CD4-positive, CD25-positive, alpha-beta regulatory T cell (primary cell): Measurements from ENCODE around the gene CITED2. TPM values are rescaled to one million over a fixed set of nuclear protein-coding genes. Genes with fewer than 3 reads are reported as not detected.

Experiments used
- ATAC-seq, 2 donors: fragments of 150-1000 bp; cut with Tn5 transposase; one replicate each; pipeline ENCODE4 v1.10.0; 2021; ENCODE audit warnings: low read depth in 2 of 2, moderate number of reproducible peaks in 2 of 2, moderate library complexity in 1 of 2
- DNase-seq, 3 donors: peaks; one replicate each; pipeline versions ENCODE4 v3.0.0 to v3.0.0-alpha.2; 2012 to 2022; ENCODE audit warnings: mixed read lengths in 1 of 3
- H3K27ac ChIP-seq: one replicate; pipeline ENCODE4 v1.7.0; 2013; ENCODE audit warnings: mild to moderate bottlenecking, low read length; ENCODE audit not compliant: insufficient read depth, poor library complexity, severe bottlenecking
- H3K27me3 ChIP-seq: one replicate; pipeline ENCODE4 v1.7.0; 2013; ENCODE audit warnings: low read length; ENCODE audit not compliant: control insufficient read depth, insufficient read depth
- H3K36me3 ChIP-seq: one replicate; pipeline ENCODE4 v1.7.0; 2013; ENCODE audit warnings: mild to moderate bottlenecking, low read length, moderate library complexity; ENCODE audit not compliant: control insufficient read depth, insufficient read depth
- H3K4me1 ChIP-seq: 2 replicates; pipeline ENCODE4 v1.7.0; 2013; ENCODE audit warnings: mild to moderate bottlenecking, low read length; ENCODE audit not compliant: insufficient read depth, control insufficient read depth, poor library complexity, severe bottlenecking
- H3K4me3 ChIP-seq: one replicate; pipeline ENCODE4 v1.7.0; 2013; ENCODE audit warnings: low read depth, mild to moderate bottlenecking, low read length, moderate library complexity
- H3K9me3 ChIP-seq, 2 experiments: 1 replicate in 1 of 2; 2 replicates in 1 of 2; pipeline ENCODE4 v1.7.0; 2013; ENCODE audit warnings: low read length in 2 of 2, mild to moderate bottlenecking in 1 of 2, moderate library complexity in 1 of 2; ENCODE audit not compliant: control insufficient read depth in 2 of 2
- H3K27ac Mint-ChIP-seq, 3 donors: one replicate each; pipeline ENCODE4 v1.8.0; 2020 to 2022; ENCODE audit warnings: mild to moderate bottlenecking in 3 of 3, mixed read lengths in 3 of 3, moderate library complexity in 2 of 3
- H3K27me3 Mint-ChIP-seq: one replicate; pipeline ENCODE4 v1.8.0; 2022; ENCODE audit warnings: mild to moderate bottlenecking, mixed read lengths
- H3K36me3 Mint-ChIP-seq: one replicate; pipeline ENCODE4 v1.8.0; 2020; ENCODE audit warnings: mixed read lengths
- H3K4me1 Mint-ChIP-seq, 4 donors: one replicate each; pipeline ENCODE4 v1.8.0; 2020 to 2022; ENCODE audit warnings: mixed read lengths in 4 of 4, mild to moderate bottlenecking in 1 of 4
- H3K4me3 Mint-ChIP-seq, 4 donors: one replicate each; pipeline ENCODE4 v1.8.0; 2020 to 2022; ENCODE audit warnings: mild to moderate bottlenecking in 4 of 4, mixed read lengths in 4 of 4, moderate library complexity in 3 of 4
- H3K9me3 Mint-ChIP-seq, 7 donors: one replicate each; pipeline ENCODE4 v1.8.0; 2020 to 2022; ENCODE audit warnings: mixed read lengths in 7 of 7, mild to moderate bottlenecking in 3 of 7, moderate library complexity in 2 of 7
- polyA plus RNA-seq, 4 donors: library from polyadenylated mRNA; unstranded; fragments of 300-500 nt; fragmentation: Illumina TruSeq; gene quantifications; one replicate each; pipeline ENCODE4 v1.2.3, GENCODE V29; 2021
- total RNA-seq: library from RNA; stranded (reverse); gene quantifications from one replicate; pipeline ENCODE4 v1.2.3, GENCODE V29; 2022

Gene CITED2
- total and polyA plus RNA-seq, 5 donors from 2014 or later, result 30.6 to 151 (median 39.6) TPM

GRCh38 chr6:139335447-139336210 lies 38.8 kb downstream of the CITED2 start:
- H3K9me3 Mint-ChIP-seq, result peaks cover 0 to 2% (median 0%) of the 10 kb centered on the region in 7 donors
- H3K27me3 Mint-ChIP-seq, result peaks cover 6% of the 10 kb centered on the region
- peaks cover 7% of the 10 kb centered on the region for H3K36me3 Mint-ChIP-seq
- ATAC-seq (no peak), DNase-seq (no peak)
- no peaks in the 10 kb centered on the region for H3K27me3 ChIP-seq
- no peaks in the 10 kb centered on the region for H3K9me3 ChIP-seq
- no peak overlapping the region for H3K4me3 ChIP-seq
- H3K4me3 Mint-ChIP-seq, result no peak overlapping the region
- peak overlapping the region in 1 of 3 donors; percentile 5 for H3K27ac Mint-ChIP-seq
- H3K4me1 ChIP-seq, result no peaks in the 10 kb centered on the region
- H3K4me1 Mint-ChIP-seq, result no peaks in the 10 kb centered on the region
- no peaks in the 10 kb centered on the region for H3K36me3 ChIP-seq
- no peak overlapping the region for H3K27ac ChIP-seq

DNA sequence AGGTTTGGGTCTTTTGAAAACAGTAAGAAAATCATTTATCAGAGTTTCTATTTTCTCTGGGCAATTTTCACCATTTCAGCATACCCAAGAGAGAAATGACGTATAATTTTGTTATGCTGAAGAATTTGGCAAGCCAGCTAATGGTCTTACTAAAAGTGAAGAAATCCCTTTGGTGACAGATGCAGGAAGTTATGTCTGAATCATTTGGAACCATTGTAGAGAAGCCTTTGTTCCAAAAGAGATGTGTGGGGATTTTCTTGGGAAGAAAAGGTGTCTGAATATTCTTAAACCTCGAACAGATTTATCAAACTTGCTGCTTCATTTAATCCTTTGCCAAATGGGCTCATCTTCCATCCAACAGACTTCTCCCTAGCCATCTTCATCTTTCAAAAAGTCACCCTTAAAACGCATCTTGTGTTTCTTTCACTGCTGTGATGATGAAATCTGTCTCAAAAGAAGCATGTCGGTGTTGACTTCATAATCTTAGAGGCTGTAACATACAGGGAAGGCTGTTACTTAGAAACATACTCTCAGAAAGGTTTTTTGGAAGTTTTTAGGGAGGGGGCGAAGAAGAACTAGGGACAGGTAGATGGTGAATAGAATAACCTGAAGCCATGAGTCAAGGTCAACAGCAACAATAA lies 39.5 kb downstream of the CITED2 start:
- ATAC-seq (no peak), DNase-seq (no peak)
- no peak overlapping the region for H3K4me3 ChIP-seq
- H3K4me3 Mint-ChIP-seq, result no peak overlapping the region
- H3K27ac ChIP-seq, result no peak overlapping the region
- no peaks in the 10 kb centered on the region for H3K9me3 ChIP-seq
- peaks cover 7% of the 10 kb centered on the region for H3K36me3 Mint-ChIP-seq
- H3K9me3 Mint-ChIP-seq, result no peaks in the 10 kb centered on the region
- no peaks in the 10 kb centered on the region for H3K4me1 ChIP-seq
- peaks cover 6% of the 10 kb centered on the region for H3K27me3 Mint-ChIP-seq
- H3K36me3 ChIP-seq, result no peaks in the 10 kb centered on the region
- H3K4me1 Mint-ChIP-seq, result peaks cover 0 to 4% (median 2%) of the 10 kb centered on the region in 4 donors
- no peaks in the 10 kb centered on the region for H3K27me3 ChIP-seq
- H3K27ac Mint-ChIP-seq, result no peak overlapping the region

- ATAC-seq, result no peak
- H3K27ac Mint-ChIP-seq, result no peak overlapping the region
Observed at GRCh38 chr6:139330826-139331500, 43.5 kb downstream of the CITED2 start.

GRCh38 chr6:139330306-139330705 lies 44.1 kb downstream of the CITED2 start:
- peaks cover 12% of the 10 kb centered on the region for H3K36me3 Mint-ChIP-seq
- Histone ChIP-seq H3K36me3 (no peaks in the 10 kb centered on the region), H3K9me3 (no peaks in the 10 kb centered on the region), H3K4me1 (peaks cover 2% of the 10 kb centered on the region), H3K4me3 (no peak overlapping the region), H3K27ac (no peak overlapping the region), H3K27me3 (no peaks in the 10 kb centered on the region)
- H3K9me3 Mint-ChIP-seq, result peaks cover 0 to 2% (median 0%) of the 10 kb centered on the region in 7 donors
- no peak overlapping the region for H3K4me3 Mint-ChIP-seq
- no peak overlapping the region for H3K27ac Mint-ChIP-seq
- peaks cover 5 to 20% (median 12%) of the 10 kb centered on the region in 4 donors for H3K4me1 Mint-ChIP-seq
- ATAC-seq (no peak), DNase-seq (no peak)
- H3K27me3 Mint-ChIP-seq, result peaks cover 6% of the 10 kb centered on the region

More at GRCh38 chr6:139330826-139331500, 43.5 kb downstream of the CITED2 start:
- Mint-ChIP-seq H3K4me3 (no peak overlapping the region), H3K36me3 (peaks cover 11% of the 10 kb centered on the region), H3K9me3 (peaks cover 0 to 2% (median 0%) of the 10 kb centered on the region in 7 donors), H3K27me3 (peaks cover 6% of the 10 kb centered on the region), H3K4me1 (peaks cover 2 to 13% (median 8%) of the 10 kb centered on the region in 4 donors)
- H3K4me3 ChIP-seq, result no peak overlapping the region
- H3K27ac ChIP-seq, result no peak overlapping the region
- no peaks in the 10 kb centered on the region for H3K4me1 ChIP-seq
- no peaks in the 10 kb centered on the region for H3K36me3 ChIP-seq
- no peak for DNase-seq
- no peaks in the 10 kb centered on the region for H3K9me3 ChIP-seq
- no peaks in the 10 kb centered on the region for H3K27me3 ChIP-seq

GRCh38 chr6:139329224-139329623 lies 45.2 kb downstream of the CITED2 start:
- Histone ChIP-seq H3K4me3 (no peak overlapping the region), H3K27ac (no peak overlapping the region), H3K36me3 (no peaks in the 10 kb centered on the region), H3K9me3 (no peaks in the 10 kb centered on the region), H3K4me1 (peaks cover 6% of the 10 kb centered on the region), H3K27me3 (no peaks in the 10 kb centered on the region)
- Mint-ChIP-seq H3K4me1 (peaks cover 8 to 25% (median 12%) of the 10 kb centered on the region in 4 donors), H3K27ac (no peak overlapping the region), H3K4me3 (no peak overlapping the region), H3K27me3 (no peaks in the 10 kb centered on the region), H3K9me3 (peaks cover 0 to 2% (median 0%) of the 10 kb centered on the region in 7 donors), H3K36me3 (peaks cover 12% of the 10 kb centered on the region)
- DNase-seq, result no peak
- no peak for ATAC-seq

DNA sequence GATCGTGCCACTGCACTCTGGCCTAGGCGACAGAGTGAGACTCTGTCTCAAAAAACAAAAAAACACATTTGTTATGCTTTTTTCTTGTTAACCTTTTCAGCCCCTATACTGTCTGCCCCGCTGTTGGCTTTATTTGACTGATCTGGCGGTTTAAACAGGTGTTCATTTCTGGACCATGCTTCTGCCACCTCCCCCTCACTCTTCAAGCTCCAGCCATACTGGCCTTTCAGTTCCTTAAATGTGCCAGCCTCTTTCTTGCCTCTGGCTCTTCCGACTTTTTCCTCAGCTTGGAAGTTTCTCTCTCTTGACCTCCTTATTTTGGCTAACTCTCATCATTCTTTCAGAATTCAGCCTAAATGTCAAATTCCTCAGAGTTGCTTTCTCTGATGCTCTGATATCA lies 47.4 kb downstream of the CITED2 start:
- Histone ChIP-seq H3K9me3 (no peaks in the 10 kb centered on the region), H3K27ac (no peak overlapping the region), H3K27me3 (no peaks in the 10 kb centered on the region), H3K4me1 (peaks cover 22% of the 10 kb centered on the region), H3K4me3 (no peak overlapping the region), H3K36me3 (no peaks in the 10 kb centered on the region)
- no peak overlapping the region for H3K27ac Mint-ChIP-seq
- ATAC-seq (no peak), DNase-seq (no peak)
- peaks cover 0 to 7% (median 1%) of the 10 kb centered on the region in 7 donors for H3K9me3 Mint-ChIP-seq
- peaks cover 5% of the 10 kb centered on the region for H3K27me3 Mint-ChIP-seq
- H3K4me1 Mint-ChIP-seq, result peaks cover 23 to 46% (median 30%) of the 10 kb centered on the region in 4 donors
- H3K4me3 Mint-ChIP-seq, result no peak overlapping the region
- H3K36me3 Mint-ChIP-seq, result peaks cover 6% of the 10 kb centered on the region

GRCh38 chr6:139325686-139326085 lies 48.8 kb downstream of the CITED2 start:
- H3K9me3 Mint-ChIP-seq, result peaks cover 0 to 7% (median 1%) of the 10 kb centered on the region in 7 donors
- DNase-seq (no peak), ATAC-seq (no peak)
- Histone ChIP-seq H3K9me3 (no peaks in the 10 kb centered on the region), H3K27ac (no peak overlapping the region), H3K27me3 (no peaks in the 10 kb centered on the region), H3K36me3 (no peaks in the 10 kb centered on the region), H3K4me1 (peaks cover 22% of the 10 kb centered on the region), H3K4me3 (no peak overlapping the region)
- H3K27me3 Mint-ChIP-seq, result peaks cover 5% of the 10 kb centered on the region
- H3K27ac Mint-ChIP-seq, result peak overlapping the region in 2 of 3 donors; percentile 72 to 80
- peaks cover 6% of the 10 kb centered on the region for H3K36me3 Mint-ChIP-seq
- H3K4me3 Mint-ChIP-seq, result peak overlapping the region in 3 of 4 donors; percentile 5 to 54 (median 15)
- H3K4me1 Mint-ChIP-seq, result peaks cover 23 to 49% (median 31%) of the 10 kb centered on the region in 4 donors
